Activated CD4-positive, alpha-beta T cell treated with anti-CD3 and anti-CD28 coated beads, Interleukin-2, amount 50 U/mL, for 4 hours (primary cell): Measurements from ENCODE around the gene GRM5.
"Not testable (repeated sequence)": the region's sequence is repeated elsewhere in the genome, so short reads cannot be mapped to it uniquely, and the experiment has no call there.

Experiments
- DNase-seq, 2 experiments: peaks; one replicate each; pipeline ENCODE4 v3.0.0-alpha.2; 2020

Gene GRM5

DNA sequence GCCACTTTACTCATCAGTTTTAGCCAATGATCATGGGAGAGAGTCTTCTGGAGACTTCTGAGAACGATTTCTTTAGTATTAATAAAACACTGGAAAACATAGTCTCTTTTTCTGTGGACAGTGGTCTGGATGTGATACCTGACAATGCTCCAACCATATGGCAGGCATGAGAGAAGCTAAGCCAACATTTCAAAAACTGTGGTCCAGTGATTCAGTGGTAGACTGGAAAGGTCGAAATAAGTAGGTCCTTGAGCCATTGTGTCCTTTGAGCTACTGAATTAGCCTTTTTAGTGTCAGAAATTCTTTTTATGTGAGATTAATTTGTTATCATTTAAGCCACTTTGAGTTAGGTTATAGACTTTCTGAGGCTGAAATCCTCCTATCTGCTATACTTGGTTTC is 530.5 kb downstream of the GRM5 start:
- no peak for DNase-seq

DNA sequence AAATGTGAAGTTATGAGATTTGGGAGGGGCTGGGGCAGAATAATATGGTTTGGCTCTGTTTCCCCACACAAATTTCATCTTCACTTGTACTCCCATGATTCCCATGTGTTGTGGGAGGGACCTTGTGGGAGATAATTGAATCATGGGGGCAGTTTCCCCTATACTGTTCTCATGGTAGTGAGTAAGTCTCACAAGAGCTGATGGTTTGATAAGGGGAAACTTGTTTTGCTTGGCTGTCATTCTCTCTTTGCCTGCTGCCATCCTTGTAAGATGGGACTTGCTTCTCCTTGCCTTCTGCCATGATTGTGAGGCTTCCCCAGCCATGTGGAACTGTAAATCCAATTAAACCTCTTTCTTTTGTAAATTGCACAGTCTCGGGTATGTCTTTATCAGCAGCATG is 531.1 kb downstream of the GRM5 start:
- not testable (repeated sequence) for DNase-seq

DNA sequence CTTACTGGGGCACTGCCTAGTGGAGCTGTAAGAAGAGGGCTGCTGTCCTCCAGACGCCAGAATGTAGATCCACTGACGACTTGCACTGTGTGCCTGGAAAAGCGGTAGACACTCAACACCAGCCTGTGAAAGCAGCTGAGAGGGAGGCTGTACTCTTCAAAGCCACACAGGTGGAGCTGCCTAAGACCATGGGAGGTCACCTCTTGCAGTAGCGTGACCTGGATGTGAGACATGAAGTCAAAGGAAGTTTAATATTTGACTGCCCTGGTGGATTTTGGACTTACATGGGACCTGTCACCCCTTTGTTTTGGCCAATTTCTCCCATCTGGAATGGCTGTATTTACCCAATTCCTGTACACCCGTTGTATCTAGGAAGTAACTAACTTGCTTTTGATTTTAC is 531.6 kb downstream of the GRM5 start:
- DNase-seq = no peak

DNA sequence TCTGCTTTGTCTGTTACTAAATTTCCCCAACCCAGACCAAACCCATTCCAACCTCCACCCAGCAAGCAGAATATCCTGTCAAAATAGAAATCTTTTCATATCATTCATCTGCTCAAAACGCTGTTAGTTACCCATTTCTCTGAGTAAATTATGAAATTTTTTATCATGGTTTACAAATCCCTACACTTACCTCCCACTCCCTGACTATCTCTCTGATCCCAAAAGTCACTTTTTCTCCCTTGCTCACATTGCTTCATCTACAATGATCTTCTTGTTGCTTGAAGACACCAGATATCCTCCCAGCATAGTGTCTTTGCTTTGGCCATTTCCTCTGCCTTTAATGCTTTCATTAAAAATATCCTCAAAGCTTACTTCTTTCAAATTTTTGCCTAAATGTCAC is 532.8 kb downstream of the GRM5 start:
- no peak for DNase-seq

DNA sequence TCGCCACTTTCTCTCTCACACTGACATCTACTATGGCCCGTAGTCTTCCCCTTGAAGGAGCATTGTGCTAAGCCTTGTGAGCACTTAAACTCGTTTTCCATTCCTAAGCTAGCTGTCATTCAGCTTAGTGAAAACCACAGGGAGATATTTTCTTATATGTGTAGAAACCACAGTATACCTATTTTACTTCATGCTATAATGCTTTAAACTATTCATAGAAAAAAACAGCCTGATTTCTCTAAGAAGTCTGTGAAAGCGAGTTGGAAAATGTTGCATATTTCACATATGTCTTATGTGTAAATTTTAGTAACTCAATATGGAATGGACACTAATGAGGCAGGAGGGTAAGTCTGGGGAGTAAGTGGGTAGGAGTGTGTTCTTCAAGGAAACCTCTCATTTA is 534.0 kb downstream of the GRM5 start:
- no peak for DNase-seq

DNA sequence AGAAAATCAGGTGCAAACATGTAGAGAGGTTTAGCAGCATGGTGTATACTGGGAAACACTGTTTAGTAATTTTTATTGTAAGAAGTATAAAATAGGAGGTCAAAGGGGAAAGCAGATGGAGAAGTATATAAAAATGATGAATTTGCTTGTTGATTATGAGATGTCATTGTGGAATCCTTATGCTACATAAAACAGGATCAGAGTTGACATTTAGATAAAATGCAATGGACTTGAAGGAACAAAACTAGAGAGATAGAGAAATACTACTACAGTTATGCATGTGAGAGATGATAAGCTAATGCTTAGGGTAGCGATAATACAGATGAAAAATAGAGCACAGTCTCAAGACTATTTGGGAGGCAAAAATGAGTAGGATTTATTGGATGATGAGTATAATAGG is 536.4 kb downstream of the GRM5 start:
- no peak for DNase-seq

DNA sequence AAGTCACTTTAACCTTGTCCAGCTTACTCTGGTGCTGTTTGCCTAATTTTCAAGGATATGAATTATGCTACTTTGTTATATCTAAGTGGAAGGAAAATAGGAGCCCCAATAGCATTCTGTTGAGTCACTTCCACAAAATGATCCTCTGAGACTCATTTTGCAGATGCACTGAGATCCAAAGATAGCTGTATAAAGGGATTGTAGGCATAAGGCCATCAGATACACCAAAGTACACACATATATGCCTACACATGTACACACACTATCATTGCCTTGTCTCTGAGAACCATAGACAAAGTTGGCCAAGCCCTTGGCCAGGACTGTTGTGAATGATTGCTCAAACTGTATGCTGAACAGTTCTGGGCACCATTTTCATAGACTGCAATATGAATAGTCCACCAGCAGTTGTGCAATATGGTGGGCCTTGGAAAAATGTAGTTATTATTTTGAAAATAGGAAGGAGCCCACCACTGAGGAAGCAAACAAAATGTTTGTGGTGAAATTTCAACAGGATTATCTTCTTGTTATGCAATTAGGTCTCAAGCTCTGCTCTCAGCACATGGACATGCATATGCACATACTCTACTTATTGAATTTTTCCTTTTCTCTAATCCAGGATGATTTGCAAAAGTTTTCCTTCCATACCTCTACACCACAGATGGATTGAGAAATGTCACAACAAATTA is 542.3 kb downstream of the GRM5 start:
- no peak for DNase-seq

DNA sequence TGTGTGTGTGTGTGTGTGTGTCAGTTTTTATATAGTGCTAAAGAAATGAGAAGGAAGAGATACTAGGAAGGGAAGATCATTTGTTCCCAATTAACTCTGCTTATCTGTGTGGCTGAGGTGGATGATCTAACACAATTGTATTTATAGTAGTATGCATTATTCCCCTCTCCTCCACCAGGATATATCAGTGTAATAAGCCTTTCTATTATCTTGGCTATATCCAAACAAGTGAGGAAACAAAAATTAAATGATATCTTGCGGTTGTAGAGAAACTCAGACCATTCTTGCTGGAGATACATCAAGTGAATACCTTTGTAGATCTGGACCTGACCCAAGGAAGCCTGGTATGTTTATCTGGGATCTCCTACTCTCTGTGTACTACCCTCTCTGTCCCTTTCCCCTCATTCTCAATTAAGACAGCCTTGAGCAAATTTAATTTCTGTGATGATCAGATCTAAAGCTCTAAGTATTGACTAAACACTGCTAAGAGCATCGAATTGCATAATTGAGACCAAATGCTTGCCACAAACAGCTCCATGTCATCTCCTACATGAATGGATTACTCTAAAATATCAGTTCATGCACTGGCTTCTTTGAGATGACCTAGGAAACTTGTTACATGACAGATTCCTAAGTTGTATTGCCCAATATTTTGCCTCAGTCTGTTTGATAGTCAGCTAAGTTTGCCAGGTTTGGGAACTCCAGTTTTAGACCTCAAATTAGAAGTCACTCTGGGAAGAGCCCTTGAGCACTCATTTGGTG is 543.0 kb downstream of the GRM5 start:
- DNase-seq = no peak

DNA sequence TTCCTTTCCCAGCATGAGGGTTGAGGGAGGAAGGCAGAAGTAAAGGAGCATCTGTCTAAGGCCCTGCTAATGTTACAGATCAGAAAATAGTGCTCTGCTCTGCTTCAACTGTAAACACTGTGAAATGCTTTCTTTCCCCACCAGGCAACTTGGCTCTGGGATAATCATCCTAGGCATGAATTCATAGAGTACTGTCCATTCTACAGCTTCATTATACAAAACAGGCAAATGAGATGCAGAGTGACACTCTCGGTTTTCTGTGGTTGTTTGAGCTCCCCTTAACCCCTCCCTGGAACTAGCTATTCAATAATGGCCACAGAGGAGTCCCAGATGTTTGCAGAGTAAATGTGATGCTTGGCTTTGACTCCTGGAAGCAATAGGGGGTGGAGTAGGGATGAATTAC is 544.0 kb downstream of the GRM5 start:
- no peak for DNase-seq

DNA sequence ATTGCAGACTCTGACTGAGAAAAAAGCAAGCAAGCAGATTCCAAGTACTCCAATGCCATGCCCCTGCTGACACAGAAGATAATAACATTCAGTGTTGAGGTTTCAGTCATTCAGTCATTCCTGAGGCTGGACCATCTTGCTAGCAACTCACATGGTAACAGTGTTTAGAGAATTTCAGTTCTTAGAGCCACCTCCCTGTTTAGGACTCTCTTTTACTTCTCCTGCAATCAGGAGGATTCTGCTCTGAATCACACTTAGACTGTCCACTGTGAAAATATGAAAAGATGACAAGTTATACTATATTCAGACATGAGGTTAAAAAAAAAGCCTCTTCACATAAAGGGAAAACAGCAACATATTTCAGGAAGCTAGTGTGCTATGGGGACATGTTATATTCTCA is 544.4 kb downstream of the GRM5 start:
- DNase-seq = no peak

DNA sequence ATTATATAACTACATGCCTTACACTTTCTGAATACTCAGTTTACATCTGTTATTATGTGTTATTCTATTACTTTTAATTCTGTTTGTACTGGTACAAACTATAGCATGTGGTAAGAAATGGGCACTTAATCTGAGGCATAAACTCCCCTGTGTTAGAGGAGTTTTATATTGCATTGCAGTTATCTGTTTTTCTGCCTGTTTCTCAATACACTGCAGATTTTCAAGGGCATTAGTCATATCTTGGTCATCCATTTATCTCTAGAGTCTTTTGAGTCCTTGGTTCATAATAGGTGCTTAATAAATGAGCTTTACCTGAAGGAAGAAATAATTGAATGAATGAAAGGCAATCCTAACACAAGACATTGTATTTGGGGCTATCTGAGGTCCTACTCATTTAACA is 545.4 kb downstream of the GRM5 start:
- no peak for DNase-seq

DNA sequence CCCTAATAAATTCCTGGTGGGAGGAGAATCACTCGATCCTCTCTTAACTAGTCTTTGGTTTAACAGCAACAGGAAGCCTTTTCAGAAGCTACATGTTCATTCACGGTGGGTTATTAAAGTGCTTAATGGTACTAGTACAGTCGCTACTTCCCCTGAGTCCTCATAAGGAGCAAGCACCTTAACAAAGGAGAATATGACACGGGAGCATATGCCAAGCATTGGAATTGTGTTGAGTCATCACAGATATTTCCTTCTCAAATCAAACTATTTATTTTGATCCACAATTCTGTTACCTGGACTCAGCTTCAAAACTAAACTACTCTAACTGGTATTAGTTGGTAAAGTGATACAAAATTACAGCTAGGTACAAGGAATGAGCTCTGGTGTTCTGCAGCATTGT is 550.8 kb downstream of the GRM5 start:
- no peak for DNase-seq

DNA sequence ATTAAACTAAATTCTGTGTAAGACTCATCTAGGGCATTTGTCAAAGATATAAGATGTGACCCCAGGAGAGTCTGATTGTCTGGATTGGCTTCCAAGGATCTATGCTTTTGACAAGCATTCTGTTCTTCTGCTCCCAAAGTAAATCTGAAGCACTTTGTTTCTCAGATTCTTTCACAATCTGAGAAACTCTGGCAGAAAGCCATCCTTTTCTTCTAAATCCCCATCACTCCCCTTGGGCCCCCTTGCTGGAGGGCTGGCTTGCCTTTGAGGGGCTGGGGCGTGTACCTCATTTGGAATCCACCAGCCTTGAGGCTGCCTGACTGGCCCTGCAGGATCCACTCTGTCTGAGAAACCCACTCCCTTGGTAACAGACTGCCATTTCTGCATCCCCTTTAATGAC is 554.8 kb downstream of the GRM5 start:
- DNase-seq = no peak

DNA sequence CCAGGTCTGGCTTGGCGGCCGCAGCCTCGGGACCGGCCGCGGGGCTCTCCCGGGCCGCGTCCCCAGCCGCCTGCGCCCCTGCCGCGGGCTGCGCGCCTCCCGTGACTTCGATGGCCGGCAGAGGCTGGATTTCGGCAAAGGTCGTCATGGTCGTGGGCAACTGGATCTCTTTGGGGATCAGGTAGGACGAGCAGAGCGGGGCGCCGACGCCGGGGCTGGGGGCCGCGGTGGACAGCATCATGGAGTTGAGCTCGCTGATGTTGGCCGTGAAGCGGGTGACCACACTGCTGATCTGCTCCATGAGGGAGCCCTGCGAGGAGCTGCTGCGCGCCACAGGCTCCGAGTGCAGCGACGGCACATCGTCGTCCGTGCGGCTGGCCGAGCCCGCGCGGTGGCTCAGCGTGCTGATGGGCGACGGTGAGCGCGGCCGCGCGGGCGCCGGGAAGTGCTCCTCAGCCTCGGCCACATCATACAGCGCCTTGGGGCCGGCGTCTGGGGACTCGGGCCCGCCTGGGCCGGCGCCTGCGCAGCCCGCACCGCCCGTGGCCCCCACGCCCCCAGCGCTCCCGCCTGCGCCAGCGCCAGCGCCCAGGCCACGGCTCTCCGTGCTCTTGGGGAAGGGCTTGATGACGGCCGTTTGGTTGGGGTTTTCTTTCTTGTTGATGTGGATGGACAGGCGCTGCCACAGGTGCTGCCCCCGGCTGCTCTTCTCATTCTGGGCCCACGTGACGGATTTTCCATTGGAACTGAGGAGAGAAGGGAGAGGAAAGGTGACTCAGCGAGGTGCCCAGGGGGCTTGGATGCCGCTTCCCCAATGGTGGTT is 556.8 kb downstream of the GRM5 start:
- no peak for DNase-seq

DNA sequence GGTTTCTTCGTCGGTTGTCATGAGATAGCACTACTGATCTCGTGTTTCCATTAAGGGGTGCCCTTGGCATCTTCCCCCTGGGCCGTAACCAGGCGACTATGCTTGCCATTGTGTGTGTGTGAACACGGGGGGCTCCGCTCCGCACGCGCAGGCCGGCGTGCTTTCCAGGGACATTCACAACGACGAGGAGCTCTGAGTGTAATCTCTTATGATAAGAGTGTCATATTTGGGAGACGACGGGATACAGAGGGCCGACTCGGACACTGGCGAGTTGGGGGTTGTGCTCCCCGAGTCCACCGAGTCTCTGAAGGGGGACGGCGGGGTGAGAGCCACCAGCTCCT is 557.4 kb downstream of the GRM5 start:
- DNase-seq = no peak

DNA sequence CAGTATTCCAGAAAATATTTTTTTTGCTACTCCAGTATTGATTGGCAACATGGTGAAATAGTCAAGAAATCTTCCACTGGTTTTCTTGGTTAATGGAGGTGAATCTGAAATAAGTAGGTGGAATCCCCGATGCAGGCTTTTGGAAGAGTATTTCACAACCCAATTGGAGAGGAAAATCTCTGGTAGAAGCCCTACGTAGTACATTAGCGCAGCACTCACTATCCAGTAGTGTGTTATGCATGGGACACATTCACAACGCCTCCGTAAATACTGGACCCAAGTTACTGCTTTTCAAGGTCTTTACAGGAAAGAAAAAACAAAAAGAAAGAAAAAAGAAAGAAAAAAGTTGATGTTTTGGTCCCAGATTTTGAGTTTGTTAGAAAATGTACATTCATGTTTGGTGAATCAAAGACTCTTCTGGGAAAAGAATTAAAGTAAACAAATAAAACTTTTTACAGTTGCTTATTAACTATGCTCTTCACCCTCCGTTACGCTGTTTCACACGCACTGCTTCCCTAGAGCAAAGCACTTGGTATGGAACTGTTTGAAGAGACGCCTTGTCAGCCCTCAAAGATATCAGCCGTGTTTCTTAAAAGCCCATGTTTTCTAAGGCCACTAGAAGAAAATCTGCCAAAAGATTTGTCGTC is 557.9 kb downstream of the GRM5 start:
- DNase-seq = no peak

DNA sequence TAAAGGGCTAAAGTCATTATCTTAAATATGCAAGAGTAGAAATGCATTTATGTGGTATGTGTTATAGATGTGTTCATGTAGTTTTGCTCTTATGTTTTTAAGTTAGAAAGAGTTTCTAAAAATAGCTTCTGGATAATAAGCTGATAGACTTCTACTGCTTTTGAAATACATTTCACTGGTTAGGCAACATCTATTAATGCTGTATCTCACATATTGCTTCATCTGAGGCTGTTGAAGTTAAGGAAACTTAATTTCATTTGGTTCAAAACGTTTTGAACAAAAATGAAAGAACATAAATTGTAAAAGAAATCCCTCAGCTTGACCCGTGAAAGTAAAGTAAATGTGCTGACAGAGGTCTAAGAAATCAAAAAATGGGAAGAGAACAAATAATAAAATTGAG is 564.2 kb downstream of the GRM5 start:
- DNase-seq = no peak

DNA sequence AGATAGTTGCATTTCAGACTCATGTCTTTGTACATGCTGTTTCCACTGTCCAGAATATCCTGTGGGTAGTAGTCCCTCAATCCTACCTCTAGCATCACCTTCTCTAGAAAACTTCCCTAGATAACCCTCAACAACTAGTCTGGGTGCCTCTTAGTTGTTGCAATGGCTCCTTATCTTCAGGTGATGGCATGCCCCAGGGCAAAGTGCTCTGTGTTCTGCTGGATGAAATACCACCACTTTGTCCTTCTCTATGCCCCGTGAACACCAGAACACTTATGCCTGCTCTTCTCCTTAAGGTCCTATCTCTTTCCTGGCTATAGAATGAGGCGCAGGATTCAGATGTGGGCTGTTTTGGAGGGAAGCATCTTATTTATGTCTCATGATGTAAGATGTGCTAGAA is 569.9 kb downstream of the GRM5 start:
- no peak for DNase-seq

DNA sequence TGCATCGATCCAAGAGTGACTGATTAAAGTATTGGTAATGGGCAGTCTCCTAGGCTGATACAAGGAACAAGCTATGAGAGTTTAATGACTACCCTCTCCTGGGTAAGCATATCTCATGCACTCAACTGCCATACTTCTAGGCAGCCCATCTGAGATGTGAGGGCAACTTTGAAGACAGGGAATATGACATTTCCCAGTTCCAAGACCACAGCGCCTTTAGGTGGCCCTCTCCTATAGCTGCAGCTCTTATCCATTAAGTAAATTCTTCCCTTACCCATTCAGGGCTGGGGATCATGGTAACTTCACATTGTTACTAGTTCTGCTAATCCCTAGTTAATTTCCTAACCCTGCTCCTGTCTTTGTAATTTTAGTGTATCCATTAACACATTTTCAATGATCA is 570.9 kb downstream of the GRM5 start:
- no peak for DNase-seq

DNA sequence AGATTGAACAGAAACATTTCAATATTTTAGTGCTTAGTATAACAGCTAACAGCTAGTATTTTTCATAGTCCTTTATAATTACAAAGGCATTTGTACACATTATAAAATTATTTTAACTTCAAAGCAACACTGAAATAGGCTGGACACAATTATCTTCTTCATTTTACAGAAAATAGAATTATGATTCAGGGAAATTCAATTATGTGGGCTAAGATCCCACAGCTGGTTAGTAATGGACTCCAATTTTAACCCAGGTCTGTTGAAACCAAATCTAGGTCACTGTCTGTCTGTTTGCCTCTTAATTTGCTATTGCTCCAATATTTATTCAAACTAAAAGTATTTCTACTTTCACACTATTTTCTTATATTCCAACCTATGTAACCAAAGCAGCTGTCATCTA is 574.1 kb downstream of the GRM5 start:
- no peak for DNase-seq

DNA sequence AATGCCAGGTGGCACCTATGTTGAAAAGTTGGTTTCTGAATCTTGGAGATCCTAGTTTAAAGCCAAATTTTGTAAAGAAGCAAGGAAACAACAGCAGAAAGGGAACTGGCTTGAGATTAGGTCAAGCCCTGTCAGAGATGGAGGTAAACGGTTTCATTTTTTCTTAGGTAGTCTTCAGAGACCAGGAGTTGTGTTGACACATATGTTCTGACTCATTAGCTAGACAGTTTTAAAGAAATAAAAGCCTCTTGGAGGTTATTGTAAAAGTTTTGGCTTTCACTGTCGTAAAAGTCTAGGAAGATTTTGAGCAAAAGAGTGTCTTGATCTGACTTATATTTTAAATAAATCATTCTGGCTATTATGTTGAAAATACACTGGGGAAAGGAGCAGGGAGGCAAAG is 576.8 kb downstream of the GRM5 start:
- DNase-seq = no peak

DNA sequence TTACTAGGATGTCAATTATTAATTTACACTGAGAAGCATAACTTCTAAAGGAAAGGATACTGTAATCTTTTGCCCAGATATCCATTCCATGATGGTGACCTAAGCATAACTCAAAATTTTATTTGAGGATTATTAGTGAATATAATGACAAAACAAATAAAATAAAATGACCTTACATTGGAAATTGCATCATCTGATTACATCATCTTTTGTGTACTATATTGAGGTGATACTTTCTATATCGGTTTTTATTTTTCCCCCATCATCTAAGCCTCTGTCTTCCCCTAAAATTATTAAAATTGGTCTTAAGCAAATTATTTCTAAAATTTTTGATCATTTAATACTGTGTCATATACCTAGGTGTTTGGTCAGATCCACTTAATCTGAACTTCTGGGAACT is 578.1 kb downstream of the GRM5 start:
- DNase-seq = no peak

DNA sequence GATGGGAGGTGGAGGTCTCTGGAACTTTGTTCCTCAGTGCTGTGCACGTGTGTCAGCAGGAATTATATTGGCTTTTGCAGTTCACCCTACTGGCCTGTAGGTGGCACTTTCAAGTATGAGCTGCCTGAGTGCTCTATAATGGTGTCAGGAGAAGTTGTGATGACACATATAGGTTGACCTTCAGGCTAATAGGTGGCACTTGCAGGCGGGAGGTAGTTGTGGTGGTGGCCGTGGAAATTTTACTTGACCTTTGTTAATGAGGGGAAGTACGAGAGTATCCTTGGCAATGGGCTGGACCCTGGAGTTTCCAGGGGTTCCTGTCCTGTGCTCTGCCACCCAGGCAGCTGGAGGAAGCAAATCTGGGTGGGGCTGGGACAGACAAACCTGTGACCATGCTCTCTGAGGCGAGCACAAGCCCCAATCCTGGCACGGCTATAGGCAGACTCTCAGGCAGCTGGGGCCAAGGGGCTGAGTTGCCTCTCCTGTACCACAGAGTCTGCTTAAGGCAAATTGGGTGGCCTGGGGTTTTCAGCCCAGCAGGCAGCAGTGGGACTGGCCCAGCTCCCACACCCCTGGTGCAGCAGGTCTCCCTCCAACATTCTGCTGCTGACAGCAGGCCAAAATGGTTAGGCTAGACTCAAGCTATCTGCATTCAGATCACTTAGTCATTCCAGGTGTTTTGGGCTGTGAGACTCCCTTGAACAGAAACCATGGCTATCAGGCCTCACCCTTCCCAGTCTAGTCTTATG is 580.7 kb downstream of the GRM5 start:
- DNase-seq = peak; percentile 12 to 22
